ENCODE results near the gene CERS1.

- TF ChIP-seq POLR2AphosphoS5 (IDR thresholded peaks at IDR 0.05; ENCODE audit: low read depth, low read length): no peak
- no peak for TF ChIP-seq POLR2A (IDR thresholded peaks at IDR 0.05; ENCODE audit: low read depth, low read length)
- no peak for TF ChIP-seq TAF1 (IDR thresholded peaks at IDR 0.05; ENCODE audit: borderline replicate concordance, low read depth, low read length)
These were observed 30.6 kb downstream of the CERS1 start for GRCh38 chr19:18865106-18865972.
